GM21786 (cell line): ENCODE data around the gene ADAMTS18.

Experiments
- ATAC-seq: cut with Tn5 transposase; IDR thresholded peaks from one replicate; pipeline ENCODE4 v1.9.1; 2021; ENCODE audit not compliant: unreplicated experiment

Gene ADAMTS18

DNA sequence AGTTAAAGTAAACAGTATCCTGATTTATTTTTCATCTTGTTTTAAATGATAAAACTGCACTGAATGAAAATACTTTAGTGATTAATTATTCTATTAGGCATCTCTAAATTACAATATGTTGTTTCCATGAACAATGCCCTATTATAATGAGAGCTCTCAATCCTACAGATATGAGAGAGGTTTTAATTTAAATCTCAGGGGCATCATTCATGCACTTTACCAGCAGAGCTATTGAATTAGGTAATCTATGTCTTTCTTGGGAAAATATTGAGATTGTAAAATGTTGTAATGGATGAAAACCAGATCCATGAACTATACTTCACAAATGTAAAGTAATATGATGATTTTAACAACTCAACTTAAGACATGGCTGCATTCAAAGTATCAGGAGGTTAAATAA lies 103.8 kb downstream of the ADAMTS18 start:
- no peak for ATAC-seq

DNA sequence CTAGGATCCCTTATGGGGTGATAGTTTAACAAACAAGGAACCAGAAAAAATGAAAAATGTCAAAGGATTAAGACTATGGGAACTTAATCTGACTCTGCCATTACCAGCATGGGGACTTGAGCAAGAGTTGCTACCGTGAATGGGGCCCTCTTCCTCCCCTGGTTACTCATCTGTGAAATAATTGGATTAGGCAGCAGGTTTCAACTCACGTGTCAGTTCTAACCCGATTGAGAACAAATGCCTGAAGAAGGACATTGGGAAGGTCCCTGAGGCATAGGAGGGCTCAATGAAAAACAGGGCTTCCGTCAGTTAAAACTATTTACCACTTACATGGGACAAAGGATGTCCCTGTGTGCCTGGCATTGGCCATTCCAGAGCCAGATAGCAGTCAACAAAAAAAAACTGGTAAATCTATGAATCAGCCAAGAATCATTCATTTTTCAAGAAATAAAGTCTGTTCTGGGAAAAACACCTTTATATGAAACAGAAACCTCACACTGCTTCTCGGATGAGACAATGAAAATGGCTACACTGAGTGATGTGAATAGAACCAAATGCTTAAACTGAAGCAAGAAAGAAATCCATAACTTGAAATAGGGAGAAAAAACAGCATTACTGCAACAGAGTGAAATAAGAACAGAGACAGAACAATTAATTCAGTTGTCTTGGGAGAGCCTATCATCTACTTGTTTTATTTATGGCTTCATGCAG lies 104.3 kb downstream of the ADAMTS18 start:
- ATAC-seq, result no peak

DNA sequence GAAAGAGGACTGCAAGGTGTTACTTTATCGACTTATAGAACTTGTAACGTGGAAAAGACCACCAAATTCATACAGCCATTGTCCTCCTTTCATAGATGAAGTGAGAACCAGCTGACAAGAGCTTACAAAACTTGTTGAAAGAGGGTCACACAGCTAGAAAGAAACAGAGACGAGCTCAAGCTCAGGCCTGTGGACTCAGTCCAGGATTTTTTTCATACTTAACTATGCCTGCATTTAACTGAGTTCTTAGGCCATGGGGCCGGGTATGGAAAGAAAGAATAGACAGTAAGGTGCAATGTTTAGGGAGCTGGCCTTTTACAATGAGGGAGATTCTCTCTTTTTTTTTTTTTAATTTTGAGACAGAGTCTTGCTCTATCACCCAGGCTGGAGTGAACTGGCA lies 106.1 kb downstream of the ADAMTS18 start:
- no peak for ATAC-seq

DNA sequence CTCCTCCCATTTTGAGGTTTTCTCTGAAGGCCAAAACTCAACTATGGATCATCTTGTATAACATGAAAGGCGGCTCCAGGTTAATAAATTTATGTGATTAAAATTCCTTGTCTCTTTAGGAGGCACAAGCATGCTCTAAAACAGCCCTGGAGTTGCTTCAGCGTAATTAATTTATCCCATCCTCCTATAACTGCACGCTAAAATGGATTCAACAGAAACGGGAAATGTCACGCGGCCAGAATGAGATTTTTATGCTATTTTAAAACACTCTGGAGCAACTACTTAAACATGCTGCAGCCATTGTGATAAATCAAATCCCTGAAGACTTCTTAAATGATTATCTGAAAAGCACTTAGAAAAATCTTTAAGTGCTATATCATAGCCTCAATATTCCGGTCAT lies 106.6 kb downstream of the ADAMTS18 start:
- no peak for ATAC-seq

DNA sequence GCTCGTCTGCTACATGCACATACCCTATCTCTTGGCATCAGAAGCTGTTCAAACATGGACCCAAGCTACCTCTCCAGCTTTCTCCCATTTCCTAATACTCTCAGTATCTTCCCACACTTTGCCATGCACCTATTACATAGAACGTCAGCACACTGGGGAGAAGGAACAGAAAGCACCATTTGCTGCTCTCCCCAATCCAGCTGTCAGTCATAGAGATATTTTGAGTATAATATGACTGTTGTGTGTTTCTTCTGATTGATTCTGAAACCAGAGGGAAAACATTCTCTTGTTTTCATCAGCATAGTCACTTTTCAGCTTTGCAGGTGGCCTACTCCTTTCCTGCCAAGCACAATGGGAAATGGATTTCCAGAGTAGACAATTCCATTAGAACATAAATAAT lies 107.1 kb downstream of the ADAMTS18 start:
- no peak for ATAC-seq

DNA sequence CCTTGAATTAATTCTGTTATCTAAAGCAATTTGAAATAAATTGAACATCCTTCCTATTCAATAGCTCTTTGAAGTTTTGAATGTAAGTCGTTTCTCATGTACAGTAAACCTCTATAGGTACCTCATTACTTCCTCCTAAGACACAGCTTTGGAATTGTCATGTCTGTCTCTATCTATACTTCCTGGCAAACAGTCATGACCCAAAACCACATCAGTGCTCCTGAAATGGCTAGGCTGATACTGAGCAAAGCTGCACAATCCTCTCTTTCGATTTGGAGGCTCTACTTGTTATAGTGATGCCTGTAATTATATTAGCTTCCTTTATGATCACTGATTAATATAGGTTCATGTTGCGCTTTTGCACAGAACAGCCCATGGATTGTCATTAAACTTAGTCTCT lies 110.1 kb downstream of the ADAMTS18 start:
- ATAC-seq, result no peak

DNA sequence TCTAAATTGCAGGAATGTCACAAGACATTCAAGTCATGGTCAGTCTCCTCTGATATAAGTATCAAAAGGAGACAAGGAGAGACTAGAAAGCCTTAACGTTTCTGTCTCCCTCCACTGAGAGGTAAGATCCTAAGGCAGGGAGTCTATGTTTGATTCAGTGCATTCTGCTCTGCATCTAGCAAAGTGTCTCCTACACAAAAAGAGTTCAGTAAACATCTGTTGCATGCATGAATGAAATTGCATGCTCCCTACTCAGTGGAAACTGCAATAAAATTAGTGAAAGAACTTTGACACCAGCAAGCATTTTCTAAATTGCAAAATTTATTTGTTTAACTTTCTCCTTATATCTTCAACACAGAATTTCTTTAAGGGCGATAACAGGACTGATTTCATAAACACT lies 111.1 kb downstream of the ADAMTS18 start:
- ATAC-seq, result no peak

DNA sequence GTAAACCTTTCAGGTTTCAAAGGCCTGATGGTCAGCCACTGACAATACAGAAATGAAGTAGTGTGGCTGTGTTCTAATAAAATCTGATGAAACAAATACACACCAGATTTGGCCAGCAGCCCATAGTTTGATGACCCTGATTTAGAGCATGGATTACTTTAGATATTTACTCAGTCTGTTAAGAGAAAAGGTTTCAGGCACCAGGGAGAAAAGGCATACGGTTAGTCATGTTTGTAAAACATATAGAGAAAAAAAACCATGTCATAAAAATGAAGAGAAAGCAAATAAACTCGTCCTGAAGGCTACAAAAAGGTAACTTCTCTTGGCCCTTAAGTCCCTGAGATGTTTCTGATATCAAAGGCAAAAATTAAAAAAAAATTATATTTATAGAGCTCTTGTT lies 112.1 kb downstream of the ADAMTS18 start:
- no peak for ATAC-seq

DNA sequence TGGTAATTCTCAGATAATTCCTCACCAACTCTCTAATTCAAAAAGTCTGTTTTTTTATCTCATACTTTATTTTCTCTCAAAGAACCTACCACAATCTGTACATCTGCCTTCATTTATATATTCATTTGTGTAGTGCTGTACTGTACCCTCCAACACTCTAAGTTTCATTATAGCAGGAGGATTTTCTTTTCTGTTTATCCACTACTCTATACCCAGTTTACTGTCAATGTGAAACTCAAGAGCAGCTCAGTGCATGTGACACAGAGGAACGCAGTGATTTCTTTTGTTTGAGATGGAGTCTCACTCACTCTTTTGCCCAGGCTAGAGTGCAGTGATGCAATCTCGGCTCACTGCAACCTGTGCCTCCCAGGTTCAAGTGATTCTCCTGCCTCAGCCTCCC lies 117.8 kb downstream of the ADAMTS18 start:
- no peak for ATAC-seq

DNA sequence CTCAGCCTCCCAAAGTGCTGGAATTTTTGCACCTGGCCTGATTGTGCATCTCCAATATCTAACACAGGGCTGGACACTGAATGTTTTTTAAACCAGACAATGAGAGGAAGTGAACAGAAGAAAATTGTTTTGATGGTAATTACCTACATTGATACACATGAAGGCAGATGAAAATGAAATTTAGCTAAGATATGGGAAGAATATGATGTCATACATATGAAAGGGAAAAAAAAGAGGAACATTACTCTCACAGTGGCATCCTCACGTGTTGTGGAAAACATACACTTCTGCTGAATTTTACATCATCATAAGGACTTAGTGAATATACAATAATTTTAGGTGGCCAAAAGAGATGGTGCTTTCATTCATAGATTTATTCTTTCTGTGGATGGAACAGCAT lies 124.0 kb downstream of the ADAMTS18 start:
- no peak for ATAC-seq

DNA sequence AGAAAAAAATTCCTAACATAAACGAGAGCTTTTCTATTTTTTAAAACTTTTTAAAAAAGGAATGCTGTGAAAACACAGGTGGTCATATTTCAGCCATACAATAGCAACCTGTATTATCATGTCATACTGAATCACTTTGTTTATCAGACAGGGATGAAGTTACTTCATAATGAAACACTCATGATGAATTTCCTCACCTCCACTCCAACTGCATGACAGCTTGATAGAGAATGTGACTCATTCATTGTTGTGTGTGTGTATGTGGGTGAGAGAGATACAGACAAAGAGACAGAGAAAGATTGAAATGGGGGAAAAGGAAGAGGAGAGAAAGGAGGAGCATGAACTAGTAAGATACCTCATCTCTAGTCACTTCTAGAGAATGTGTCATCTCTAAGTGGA lies 126.7 kb downstream of the ADAMTS18 start:
- no peak for ATAC-seq

DNA sequence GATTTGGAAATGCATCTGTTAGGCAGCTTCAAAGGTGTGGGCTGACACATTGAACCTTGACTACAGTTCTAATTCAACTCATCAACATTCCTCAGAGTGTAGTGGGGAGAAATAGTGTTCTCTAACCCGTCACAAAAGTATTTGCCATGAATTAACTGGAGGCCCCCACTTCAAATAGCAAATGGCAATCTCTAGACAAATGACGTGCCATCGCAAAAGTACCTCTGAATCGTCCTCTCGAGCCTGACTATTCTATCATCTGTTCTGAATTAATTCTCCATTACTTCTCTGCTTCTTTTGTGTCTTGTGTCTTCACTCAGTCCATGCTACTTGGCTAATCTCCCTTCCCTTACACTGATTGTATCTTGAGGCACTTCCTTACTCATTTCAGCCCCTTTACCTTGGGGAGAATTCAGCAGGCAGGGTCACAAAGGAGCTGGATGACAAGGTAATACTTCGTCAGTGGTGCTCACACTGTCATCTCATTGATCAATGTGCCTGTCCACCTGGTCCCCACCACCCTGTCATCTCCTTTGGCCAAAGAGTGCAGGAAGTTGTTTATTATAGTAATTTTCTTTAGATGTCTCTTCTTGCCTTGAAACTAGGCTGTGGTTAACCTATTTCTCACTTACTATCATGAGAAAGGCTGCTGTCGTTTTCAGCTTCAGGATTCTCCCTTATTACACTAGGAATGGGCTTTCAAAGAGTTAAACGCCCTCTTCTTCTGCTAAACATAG lies 127.2 kb downstream of the ADAMTS18 start:
- ATAC-seq, result no peak

DNA sequence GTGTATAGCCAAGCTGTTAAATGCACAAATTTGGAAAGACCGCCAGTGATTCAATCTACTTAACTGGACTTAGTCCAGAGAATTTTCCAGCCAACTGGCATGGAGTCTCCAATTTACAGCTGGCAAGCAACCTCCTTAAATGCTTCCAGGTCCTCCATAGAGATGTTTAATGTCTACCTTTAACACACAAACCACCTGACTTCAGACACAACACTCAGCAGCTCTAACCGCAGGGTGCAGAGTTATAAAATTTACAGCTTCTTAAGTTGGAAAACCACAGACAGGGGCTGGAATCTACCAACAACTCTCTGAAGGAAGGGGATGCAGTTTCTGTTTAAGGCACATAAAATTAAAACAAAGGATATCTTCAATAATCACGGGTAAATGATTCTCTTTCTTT lies 128.8 kb downstream of the ADAMTS18 start:
- no peak for ATAC-seq

DNA sequence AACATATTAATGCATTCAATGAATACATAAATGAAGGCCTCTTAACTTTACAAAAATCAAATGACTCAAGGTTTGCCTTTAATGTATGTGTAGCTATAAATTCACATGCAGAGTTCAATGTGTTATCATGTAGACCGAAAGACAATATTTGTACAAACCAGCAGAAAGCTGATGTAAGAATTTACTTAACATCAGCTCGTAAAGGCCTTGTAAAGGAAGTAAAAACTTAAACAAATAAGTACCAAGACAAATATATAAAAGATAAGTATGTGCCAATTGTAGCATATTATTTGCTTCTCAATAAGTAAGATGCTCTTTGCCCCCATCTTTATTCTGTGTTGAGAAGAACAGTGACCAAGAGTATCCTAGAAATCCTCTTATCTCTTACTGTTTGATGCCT lies 130.0 kb downstream of the ADAMTS18 start:
- no peak for ATAC-seq

DNA sequence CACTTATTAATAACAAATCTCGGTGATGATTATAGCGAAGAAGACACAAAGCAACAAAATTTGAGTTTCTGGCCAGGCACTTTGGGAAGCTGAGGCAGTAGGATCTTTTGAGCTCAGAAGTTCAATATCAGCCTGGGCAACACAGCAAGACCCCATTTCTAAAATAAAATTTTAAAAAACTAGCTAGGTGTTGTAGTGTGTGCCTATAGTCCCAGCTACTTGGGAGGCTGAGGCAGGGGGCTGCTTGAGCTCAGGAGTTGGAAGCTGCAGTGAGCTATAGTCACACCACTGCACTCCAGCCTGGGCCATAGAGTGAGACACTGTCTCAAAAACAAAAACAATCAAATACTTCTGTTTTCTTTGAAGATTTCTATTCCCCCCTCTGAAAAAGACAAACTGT lies 130.7 kb downstream of the ADAMTS18 start:
- ATAC-seq, result no peak

DNA sequence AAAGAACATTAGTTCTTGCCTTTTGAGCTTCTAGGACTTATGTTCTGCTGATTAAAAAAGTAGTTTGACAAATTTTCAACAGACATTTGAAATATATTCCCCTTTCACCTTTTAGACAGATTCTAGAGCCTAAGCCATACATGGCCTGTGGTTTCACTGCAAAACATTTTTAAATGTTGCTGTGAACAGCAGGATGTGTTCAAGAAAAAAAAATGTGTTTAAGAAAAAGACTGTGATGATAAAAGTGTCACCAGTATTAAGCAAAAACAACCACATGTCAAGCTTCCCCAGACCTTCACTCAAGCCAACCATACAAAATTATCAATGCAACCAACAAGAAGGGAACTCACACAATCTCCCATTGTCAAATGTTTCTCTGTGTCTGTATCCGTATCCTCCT lies 132.2 kb downstream of the ADAMTS18 start:
- ATAC-seq, result no peak

DNA sequence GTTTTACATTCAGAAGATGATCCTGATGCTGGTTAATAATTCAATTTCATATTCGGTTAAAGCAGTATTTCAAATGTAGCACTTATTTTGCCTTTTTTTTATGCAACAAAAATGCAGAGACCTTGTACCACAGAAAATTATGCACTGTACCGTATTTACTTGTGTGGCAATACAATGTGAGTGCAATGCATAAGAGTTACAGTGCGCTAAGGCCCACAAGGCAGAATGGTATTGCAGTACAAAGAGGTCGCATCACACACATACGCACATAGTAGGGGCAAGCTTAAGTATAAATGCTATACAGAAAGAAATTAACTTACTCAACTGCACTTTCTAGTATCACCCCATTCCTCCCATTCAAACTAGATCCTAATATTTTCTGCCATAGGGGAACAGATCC lies 132.6 kb downstream of the ADAMTS18 start:
- no peak for ATAC-seq

DNA sequence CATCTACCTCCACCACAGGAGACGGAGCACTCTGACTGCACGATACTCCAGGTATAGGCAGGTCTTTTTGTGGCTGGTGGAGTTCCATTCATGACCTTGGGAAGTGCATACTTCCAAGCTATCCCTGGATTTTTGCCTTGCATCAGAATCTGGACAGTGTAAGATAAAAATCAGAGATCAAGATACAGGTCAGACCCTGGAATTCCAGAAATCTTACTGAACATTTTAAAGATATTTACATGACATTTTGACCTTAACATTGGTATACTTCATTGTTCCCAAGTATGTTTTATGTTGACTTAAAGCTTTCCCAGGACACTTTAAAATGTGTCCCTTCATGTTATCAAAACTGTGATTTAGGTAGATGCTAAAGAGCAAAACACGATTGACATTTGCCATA lies 134.6 kb downstream of the ADAMTS18 start:
- no peak for ATAC-seq

DNA sequence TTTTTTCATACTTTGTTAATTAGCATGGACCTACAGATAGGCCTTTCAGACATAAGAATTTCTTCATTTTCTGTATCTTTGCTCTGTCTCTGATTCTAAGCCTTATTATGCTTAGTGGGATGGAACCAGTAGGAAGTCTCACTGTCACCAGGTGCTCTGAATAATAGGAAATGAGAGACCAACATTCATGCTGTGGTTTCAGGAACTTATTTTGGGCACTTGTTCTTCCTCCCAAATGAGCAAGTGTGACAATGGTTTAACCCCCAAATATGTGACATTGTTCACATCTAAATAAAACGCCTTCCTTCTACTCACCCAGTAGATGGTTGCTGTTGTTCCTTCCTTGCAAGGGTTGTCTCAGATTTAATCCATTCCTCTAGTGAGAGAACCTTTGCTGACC lies 135.4 kb downstream of the ADAMTS18 start:
- ATAC-seq, result no peak

DNA sequence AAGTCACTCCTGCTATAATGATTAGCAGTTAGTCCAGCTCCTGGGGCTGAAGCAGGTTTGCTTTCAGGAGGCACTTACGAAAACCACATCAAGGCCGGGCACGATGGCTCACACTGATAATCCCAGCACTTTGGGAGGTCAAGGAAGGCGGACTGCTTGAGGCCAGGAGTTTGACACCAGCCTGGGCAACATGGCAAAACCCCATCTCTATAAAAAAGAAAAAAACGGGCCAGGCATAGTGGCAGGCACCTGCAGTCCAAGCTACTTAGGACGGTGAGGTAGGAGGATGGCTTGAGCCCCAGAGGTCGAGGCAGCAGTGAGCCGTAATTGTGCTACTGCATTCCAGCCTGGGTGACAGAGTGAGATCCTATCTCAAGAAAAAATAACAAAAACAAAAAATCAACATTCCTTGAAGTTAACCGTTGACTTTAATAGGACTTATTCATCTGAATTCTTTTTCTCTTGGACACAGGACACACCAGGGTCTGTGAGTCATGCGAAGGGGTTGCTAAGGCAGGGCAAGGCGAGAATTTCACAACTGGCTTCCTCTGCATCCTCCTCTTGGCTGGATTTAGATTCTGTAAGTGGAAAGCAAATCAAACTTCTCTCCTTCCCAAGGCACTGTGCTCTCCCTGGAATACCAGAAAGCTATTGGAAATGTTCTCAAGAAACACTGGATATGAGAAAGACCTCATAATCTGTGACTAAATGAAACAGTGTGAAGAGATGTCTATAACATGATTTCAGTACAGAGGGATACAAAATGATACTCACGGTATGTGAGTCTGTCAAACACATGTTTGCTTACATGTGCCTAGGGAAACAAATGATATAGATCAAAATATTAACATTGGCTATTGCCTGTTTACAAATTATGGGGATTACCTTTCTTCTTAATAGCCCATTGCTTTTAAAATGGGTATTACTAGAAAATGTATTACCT lies 136.1 kb downstream of the ADAMTS18 start:
- no peak for ATAC-seq

DNA sequence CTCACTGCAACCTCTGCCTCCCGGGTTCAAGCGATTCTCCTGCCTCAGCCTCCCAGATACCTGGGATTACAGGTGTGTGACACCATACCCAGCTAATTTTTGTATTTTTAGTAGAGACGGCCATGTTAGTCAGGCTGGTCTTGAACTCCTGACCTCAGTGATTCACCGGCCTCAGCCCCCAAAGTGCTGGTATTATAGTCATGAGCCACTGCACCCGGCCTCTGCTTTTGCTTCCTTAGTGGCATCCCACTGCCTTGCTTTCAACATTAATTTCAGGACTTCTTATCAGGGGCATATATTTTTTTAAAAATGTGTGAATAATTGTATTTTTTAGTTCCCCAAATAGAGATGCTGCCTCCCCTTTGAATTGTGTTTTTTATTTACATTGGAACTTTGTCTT lies 136.8 kb downstream of the ADAMTS18 start:
- ATAC-seq, result no peak

DNA sequence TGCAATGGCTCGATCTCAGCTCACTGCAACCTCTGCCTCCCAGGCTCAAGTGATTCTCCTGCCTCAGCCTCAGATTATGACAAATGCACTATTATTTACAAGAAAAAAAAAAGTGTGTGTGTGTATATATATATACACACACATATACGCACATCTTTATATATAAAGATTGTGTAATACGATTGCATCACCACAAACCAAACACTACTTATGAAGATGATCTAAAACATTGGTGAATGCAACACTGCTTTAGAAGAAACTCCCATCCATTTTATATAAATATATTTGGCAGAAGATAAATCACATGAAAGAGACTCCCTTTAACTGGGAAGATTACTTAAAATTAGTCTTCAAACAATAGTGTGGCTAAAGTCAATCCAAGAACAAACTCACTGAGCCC lies 138.9 kb downstream of the ADAMTS18 start:
- no peak for ATAC-seq
